ENCODE results near the gene RGS17.

RGS17 gene

DNA sequence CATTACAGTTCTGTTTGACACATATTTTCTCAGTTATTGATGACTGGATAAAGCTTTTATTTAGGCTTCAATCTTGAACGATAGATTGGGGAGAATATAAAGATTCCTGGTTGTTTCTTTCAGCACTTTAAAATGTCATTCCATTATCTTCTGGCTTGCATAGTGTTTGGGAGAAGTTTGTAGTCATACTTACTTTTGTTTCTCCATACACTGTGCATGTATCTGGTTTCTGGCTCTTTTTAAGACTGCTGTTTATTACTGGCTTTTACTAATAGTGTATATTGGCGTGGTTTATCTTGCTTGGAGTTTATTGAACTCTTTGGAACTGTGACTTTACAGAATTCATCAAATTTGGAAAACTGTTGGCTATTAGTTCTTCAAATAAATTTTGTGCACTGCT is 49.2 kb downstream of the RGS17 start:
- DNase-seq = no peak

- no peak for DNase-seq
Observed at GRCh38 chr6:153076431-153076830, 54.7 kb downstream of the RGS17 start.

DNA sequence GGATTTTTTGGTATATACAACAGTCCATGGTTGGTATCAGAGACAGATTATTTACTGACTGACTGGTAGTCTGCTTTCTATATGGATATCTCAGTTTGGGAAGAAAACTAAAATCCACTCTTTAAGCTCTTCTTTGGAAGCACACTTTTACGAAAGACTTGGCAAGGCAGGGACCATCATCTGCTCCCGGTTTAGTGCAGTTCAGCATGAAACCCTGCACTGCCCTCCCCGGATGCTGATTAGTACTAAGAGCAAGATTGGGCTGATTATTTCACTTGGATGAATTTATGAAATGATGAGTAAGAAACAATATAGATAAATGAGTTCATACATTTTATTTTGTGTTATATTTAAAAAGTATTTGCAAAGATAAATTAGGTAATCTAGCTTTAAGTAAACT is 56.3 kb downstream of the RGS17 start:
- DNase-seq = no peak

GRCh38 chr6:153073841-153074240 is 57.2 kb downstream of the RGS17 start:
- no peak for DNase-seq

- DNase-seq = no peak
Observed at GRCh38 chr6:153070756-153071155, 60.3 kb downstream of the RGS17 start.

- no peak for DNase-seq
Observed at GRCh38 chr6:153069897-153070296, 61.2 kb downstream of the RGS17 start.

DNA sequence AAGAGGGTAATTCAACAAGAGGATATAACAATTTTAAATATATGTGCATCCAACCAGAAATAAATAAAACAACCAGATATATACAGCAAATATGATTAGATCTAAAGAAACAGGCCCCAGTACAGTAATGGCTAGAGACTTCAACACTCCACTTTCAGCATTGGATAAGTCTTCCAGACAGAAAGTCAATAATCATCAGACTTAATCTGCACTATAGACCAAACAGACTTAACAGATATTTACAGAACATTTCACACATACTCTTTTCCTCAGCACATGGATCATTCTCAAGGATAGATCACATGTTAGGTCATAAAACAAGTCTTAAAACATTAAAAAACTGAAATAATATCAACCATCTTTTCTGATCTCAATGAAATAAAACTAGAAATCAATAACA is 65.9 kb downstream of the RGS17 start:
- DNase-seq = no peak

DNA sequence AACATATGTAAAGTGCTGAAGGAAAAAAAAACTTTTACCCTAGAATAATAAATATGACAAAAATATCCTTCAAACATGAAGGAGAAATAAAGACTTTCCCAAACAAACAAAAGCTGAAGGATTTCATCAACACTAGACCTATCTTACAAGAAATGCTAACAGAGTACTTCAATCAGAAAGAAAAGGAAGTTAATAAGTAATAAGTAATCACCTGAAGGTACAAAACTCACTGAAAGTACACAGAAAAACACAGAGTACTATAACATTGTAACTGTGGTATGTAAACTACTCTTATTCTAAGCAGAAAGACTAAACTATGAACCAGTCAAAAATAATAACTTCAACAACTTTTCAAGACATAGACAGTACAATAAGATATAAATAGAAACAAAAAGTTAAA is 67.1 kb downstream of the RGS17 start:
- no peak for DNase-seq

DNA sequence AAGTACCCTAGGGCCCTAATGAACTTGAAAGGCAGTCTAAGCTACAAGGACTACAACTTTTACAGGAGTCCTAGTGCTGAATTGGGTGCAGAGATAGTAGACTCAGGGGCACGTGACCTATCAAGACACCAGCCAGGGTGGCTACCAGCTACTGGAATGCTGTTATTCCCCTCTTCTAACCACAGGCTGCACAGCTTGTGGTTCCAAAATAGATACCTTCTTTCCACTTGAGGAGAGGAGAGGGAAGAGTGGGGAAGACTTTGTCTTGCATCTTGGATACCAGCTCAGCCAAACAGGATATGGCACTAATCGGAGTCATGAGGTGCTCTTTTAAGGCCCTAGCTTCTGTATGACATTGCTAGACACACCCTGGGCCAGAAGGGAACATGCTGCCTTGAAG is 68.6 kb downstream of the RGS17 start:
- DNase-seq = no peak

DNA sequence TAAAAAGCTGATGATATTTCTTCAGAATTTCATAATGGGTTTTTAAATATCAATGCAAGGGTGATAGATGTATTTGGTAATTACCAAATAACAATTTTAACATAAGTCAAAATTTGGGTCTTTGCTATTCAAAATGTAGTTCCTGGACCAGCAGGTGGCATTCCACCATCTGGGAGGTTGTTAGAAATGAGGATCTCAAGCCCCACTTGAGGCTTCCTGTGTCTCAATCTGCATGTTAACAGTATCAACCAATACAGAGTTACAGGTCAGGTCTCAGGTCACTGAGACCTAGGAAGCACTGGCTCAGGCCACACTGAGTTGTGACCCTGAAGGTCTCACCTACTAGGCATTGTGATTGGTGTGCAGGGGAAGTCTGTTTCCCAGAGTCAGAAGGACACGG is 71.3 kb downstream of the RGS17 start:
- peak; percentile 23 for DNase-seq

- peak; percentile 49 for DNase-seq
Observed at GRCh38 chr6:153059311-153059710, 71.8 kb downstream of the RGS17 start.

GRCh38 chr6:153058909-153059308 is 72.2 kb downstream of the RGS17 start:
- DNase-seq = no peak

DNA sequence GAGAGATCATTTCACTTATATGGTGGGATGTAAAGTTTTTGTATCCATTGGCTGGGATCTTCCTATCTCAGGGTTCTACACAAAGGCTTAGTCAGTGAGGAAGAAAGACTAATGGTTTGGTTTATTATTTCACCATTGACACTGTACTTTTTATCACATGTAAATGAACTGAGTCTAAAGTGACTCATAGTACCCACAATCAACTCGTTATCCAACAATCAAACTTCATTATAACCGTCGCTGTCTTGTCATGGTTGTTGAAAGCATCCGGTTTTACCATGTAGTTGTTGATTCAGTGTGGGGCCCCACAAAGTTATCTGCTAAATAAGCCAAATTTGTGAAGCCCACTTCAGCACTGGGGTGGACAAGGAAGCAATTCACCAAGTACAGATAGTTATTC is 72.8 kb downstream of the RGS17 start:
- DNase-seq = no peak

DNA sequence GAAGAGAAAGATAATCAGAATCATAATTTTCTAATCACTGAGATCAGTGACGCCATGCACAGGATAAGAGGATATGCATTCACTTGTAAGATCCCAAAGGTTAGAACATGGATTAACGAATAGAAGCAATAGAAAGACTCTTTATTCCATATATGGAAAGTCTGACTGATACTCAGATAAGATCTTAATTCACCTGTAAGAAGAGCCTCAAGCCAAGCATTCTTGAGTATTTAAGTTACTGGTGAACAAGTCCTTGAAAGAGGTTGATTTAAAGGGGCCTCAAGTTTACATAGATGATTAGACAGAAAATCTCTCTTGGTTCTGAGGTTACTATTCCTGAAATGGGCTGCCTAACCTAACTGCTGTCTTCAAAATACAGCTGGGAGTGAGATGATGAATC is 74.8 kb downstream of the RGS17 start:
- no peak for DNase-seq

DNA sequence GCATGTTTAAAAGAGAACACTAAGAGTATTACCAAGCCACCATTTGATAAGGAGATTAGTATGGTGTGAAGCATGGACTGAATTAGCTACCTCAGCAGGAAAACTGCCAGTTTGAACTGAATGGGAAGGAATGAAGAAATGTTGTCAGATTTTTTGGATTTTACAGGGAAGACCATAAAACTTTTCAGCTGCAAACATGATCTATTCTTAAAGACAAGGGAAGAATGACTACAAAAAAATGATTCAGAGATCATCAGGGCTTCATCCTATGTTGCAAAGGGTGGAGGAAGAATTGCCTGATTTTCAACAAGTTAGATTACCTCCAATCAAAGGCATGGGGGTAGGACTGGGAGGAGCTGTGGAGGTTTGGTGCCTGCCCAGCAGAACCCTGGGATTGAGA is 79.3 kb downstream of the RGS17 start:
- DNase-seq = no peak

GRCh38 chr6:153048631-153049030 is 82.5 kb downstream of the RGS17 start:
- DNase-seq = no peak

DNA sequence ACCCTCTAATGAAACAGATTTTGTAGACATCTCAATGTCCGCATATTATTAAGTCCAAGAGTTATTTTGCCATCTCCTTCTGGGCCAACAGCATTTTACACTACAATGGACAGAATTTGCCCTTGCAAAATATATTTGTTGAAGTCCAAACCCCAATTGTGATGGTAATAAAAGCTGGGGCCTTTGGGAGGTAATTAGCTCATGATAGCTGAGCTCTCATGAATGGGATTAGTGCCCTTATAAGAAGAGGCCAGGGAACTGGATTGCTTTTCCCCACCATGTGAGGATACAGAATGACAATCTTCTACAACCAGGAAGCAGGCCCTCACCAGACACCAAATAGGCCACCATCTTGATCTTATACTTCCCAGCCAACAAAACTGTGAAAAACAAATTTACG is 83.7 kb downstream of the RGS17 start:
- no peak for DNase-seq

DNA sequence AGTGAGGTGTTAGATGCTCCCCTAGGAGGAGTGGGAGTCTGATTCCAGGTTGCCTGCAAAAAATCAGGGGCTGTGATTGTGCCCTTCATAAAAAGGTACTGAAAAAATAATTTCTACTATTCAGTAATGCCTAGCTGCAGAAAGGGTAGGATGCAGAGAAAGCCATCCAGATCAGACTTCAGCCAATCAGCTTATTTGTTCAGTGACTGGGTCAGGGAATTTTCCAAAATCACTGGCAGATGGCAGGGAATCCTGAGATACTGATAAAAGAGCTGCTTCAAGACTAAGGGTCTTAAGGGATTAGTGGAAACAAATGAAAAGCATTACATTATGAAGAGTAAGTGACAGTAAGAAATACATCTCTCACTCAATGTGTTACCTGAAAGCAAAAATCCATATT is 85.8 kb downstream of the RGS17 start:
- no peak for DNase-seq

GRCh38 chr6:153044295-153044694 is 86.8 kb downstream of the RGS17 start:
- peak; percentile 21 for DNase-seq

- peak; percentile 62 for DNase-seq
Observed at GRCh38 chr6:153043719-153044118, 87.4 kb downstream of the RGS17 start.

DNA sequence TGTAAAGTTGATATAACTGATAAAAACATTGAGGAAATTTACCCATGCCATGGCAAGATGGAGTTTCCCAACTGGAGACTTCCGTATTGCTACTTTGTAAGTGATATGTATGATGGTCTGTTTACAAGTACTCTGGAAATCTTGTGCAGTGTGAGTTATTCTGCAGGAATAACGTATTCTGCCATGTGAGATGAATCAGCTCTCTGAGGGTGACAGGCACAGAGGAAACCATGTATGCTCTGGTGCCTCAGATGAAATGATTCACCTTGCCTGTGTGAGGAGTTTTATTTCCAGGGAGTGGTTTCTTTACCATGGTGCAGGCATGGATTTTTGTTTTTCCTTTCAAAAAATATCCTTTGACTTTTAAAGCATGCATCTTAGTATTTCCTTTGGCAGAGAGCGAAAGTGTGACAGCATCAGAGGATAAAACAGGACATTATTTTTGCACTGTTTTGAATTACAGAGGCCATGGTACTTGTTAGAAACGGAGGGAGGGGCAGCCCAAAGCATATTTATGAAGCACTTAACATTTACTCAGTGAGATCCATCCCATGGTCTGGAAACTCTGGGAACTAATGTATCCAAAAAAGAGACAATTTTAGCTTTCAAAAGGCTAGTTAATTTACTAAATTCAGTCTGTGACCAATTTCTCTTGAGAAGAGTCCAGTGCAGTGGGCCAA is 92.6 kb downstream of the RGS17 start:
- DNase-seq = no peak

DNA sequence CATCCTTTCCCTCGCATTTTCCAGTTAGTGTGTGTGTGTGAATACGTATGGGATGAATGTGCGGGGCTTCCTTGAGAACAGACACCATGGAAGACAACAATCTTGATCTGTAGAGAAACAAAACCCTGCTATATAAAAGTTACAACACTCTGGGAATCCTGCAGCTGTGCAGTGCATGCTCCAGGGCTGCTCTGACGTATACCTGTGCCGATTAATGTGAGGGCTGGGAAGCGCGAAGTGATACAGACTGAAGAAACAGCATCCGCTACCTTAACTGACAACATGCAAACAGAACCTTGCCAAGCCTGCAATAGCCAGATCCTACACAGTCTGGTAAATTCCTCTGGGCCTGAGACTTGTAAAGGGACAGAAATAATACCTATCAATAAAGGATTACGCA is 96.9 kb downstream of the RGS17 start:
- DNase-seq = no peak

- DNase-seq = peak; percentile 12
Observed at GRCh38 chr6:153032255-153032882, 98.7 kb downstream of the RGS17 start.

DNA sequence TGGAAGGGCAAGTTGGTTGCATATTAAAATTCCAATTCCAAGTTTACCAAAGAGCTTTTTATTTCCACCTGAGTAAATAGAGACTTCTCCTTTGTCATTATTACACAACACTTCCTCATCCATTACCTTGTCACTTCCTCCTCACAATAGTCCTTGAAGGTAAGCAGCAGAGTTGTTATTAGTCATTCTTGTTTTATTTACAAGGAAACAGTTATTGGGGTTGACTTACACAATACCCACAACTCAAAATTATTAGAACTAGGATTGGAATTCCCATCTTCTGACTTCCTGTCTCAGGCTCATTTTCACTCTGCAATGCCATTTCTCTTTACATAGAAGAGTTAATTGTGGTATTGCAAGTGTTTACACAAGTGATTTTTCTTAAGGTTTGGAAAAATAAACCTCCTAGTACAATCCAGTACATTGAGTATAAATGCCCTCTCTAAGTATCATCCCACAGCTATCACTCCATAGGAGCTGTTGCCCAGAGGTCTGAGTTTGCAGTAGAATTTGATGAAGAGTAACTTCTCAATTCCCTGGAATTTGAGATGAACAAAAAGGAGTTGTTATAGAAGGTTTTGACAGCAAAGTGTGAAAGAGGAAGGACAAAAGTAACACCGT is 99.6 kb downstream of the RGS17 start:
- no peak for DNase-seq

GRCh38 chr6:153028963-153029362 is 102.1 kb downstream of the RGS17 start:
- no peak for DNase-seq

All from NCI-H510A treated with DMSO at 0.1 percent for 48 hours (cell line).